MCF 10A (cell line): ENCODE results near the gene BCL11A. TPM values are rescaled to one million over a fixed set of nuclear protein-coding genes. Genes with fewer than 3 reads are reported as not detected.

Source experiments
- BruUV-seq: library from RNA; stranded (reverse); fragments of 400-500 nt; replicated peaks from 2 replicates; lab custom pipeline; 2021; lab: Mats Ljungman, UMichigan
- CTCF ChIA-PET: fragments of 300-600 bp; sonication (Branson Sonifier 250); formaldehyde crosslinking; extraction: SDS; loops from one replicate; lab custom pipeline; 2021; ENCODE audit warnings: antibody characterized with exemption, inconsistent platforms; lab: Yijun Ruan, JAX
- POLR2A ChIA-PET: fragments of 300-600, 350-650 bp; sonication (Branson Sonifier 250); formaldehyde crosslinking; extraction: SDS; loops from one replicate; lab custom pipeline; 2020; ENCODE audit warnings: antibody characterized with exemption, inconsistent platforms; lab: Yijun Ruan, JAX
- DNase-seq: peaks from one replicate; pipeline ENCODE4 v3.0.0-alpha.2; 2018; ENCODE audit not compliant: unreplicated experiment
- H3K27ac Mint-ChIP-seq: one replicate; pipeline ENCODE4 v1.8.0; 2022; ENCODE audit warnings: mild to moderate bottlenecking, low read depth, mixed read lengths; ENCODE audit not compliant: unreplicated experiment
- H3K27me3 Mint-ChIP-seq: one replicate; pipeline ENCODE4 v1.8.0; 2022; ENCODE audit warnings: mixed read lengths; ENCODE audit not compliant: insufficient read depth, unreplicated experiment
- H3K36me3 Mint-ChIP-seq: one replicate; pipeline ENCODE4 v1.8.0; 2022; ENCODE audit warnings: mild to moderate bottlenecking, moderate library complexity, mixed read lengths; ENCODE audit not compliant: insufficient read depth, unreplicated experiment
- H3K4me1 Mint-ChIP-seq: one replicate; pipeline ENCODE4 v1.8.0; 2022; ENCODE audit warnings: mixed read lengths; ENCODE audit not compliant: insufficient read depth, unreplicated experiment
- H3K4me3 Mint-ChIP-seq: one replicate; pipeline ENCODE4 v1.8.0; 2022; ENCODE audit warnings: mild to moderate bottlenecking, moderate library complexity, mixed read lengths; ENCODE audit not compliant: unreplicated experiment
- H3K9me3 Mint-ChIP-seq: one replicate; pipeline ENCODE4 v1.8.0; 2022; ENCODE audit warnings: mixed read lengths; ENCODE audit not compliant: unreplicated experiment
- CTCF ChIP-seq: fragments of 200-600 bp; IDR thresholded peaks from one replicate; pipeline ENCODE4 v1.8.0; 2022; ENCODE audit warnings: antibody characterized with exemption, mild to moderate bottlenecking; ENCODE audit not compliant: unreplicated experiment
- intact Hi-C: fragments of 100-400 bp; cut with micrococcal nuclease; formaldehyde crosslinking; loops from 2 replicates; pipeline ENCODE4 v1.14.1; 2022
- total RNA-seq: library from RNA; stranded (reverse); gene quantifications from 2 replicates; pipeline ENCODE4 v1.2.3, GENCODE V29; 2022

Gene BCL11A
- total RNA-seq, 1 experiment from 2014 or later, result 5.3 TPM

GRCh38 chr2:60413069-60413813, 140.2 kb downstream of the BCL11A start:
- no TSS peak for BruUV-seq
- H3K4me3 Mint-ChIP-seq, result no peak overlapping the region
- no peak for TF ChIP-seq CTCF
- intact Hi-C loops, result no loop called here
- ChIA-PET POLR2A (no interaction called here), CTCF (interaction anchor here (0.6 kb wide), 1 partner anchor 1120 kb away, joined by 3 read pairs; no protein-coding TSS in a partner anchor)
- H3K4me1 Mint-ChIP-seq, result peaks cover 14% of the 10 kb centered on the region
- peaks cover 3% of the 10 kb centered on the region for H3K27me3 Mint-ChIP-seq
- no peak overlapping the region for H3K27ac Mint-ChIP-seq
- no peak for DNase-seq
- no peaks in the 10 kb centered on the region for H3K9me3 Mint-ChIP-seq
- no peaks in the 10 kb centered on the region for H3K36me3 Mint-ChIP-seq

GRCh38 chr2:60412620-60413019, 140.8 kb downstream of the BCL11A start:
- H3K4me3 Mint-ChIP-seq, result no peak overlapping the region
- no peak overlapping the region for H3K27ac Mint-ChIP-seq
- H3K27me3 Mint-ChIP-seq, result no peaks in the 10 kb centered on the region
- TF ChIP-seq CTCF, result no peak
- H3K9me3 Mint-ChIP-seq, result no peaks in the 10 kb centered on the region
- H3K4me1 Mint-ChIP-seq, result peaks cover 14% of the 10 kb centered on the region
- intact Hi-C loops, result no loop called here
- ChIA-PET POLR2A (no interaction called here), CTCF (interaction anchor here (1.1 kb wide), 1 partner anchor 21 kb away, joined by 3 read pairs; no protein-coding TSS in a partner anchor)
- peak; percentile 16 for DNase-seq
- H3K36me3 Mint-ChIP-seq, result no peaks in the 10 kb centered on the region
- BruUV-seq, result no TSS peak

GRCh38 chr2:60412027-60412426, 141.4 kb downstream of the BCL11A start:
- peaks cover 14% of the 10 kb centered on the region for H3K4me1 Mint-ChIP-seq
- POLR2A ChIA-PET, result no interaction called here
- TF ChIP-seq CTCF, result no peak

GRCh38 chr2:60411295-60411694, 142.2 kb downstream of the BCL11A start:
- H3K27me3 Mint-ChIP-seq, result peaks cover 5% of the 10 kb centered on the region
- no peaks in the 10 kb centered on the region for H3K36me3 Mint-ChIP-seq
- H3K4me1 Mint-ChIP-seq, result peaks cover 16% of the 10 kb centered on the region
- H3K4me3 Mint-ChIP-seq, result no peak overlapping the region
- DNase-seq, result no peak
- intact Hi-C loops, result no loop called here
- ChIA-PET POLR2A (no interaction called here), CTCF (no interaction called here)
- H3K9me3 Mint-ChIP-seq, result no peaks in the 10 kb centered on the region
- no peak for TF ChIP-seq CTCF
- no peak overlapping the region for H3K27ac Mint-ChIP-seq
- BruUV-seq, result no TSS peak

More at GRCh38 chr2:60412027-60412426, 141.4 kb downstream of the BCL11A start:
- CTCF ChIA-PET, result interaction anchor here (0.7 to 1.1 kb wide), 2 partner anchors 22 to 107 kb away, joined by 3 read pairs; no protein-coding TSS in a partner anchor
- intact Hi-C loops, result no loop called here
- DNase-seq, result no peak
- no peaks in the 10 kb centered on the region for H3K27me3 Mint-ChIP-seq
- H3K9me3 Mint-ChIP-seq, result no peaks in the 10 kb centered on the region
- H3K36me3 Mint-ChIP-seq, result no peaks in the 10 kb centered on the region
- no peak overlapping the region for H3K27ac Mint-ChIP-seq
- no TSS peak for BruUV-seq
- H3K4me3 Mint-ChIP-seq, result no peak overlapping the region
